ENCODE measurements around the gene MLH3. TPM values are rescaled to one million over a fixed set of nuclear protein-coding genes. Genes with fewer than 3 reads are reported as not detected.

The MLH3 gene
- total RNA-seq, 2 donors from 2014 or later: 16.1 to 19.1 TPM

DNA sequence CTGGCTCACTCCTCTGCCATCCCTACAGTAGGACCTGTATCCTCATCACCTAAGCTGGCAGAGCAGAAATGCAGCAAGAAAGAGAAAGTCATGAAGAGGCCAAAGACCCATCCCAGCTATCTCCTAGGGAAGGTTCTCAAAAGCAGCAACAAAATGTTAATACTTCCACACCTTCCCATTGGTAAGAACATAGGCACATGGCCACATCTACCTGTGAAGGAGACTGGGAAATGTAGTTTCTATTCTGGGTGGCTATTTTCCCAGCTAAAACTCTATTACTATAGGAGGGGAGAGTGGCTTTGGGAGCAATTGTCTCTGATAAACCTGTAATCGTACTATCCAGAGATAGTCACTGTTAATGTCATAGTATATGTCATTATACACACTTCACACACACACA, 62.3 kb downstream of the MLH3 start:
- Histone ChIP-seq H3K4me1 (no peaks in the 10 kb centered on the region), H3K9me3 (no peaks in the 10 kb centered on the region), H3K4me3 (no peak overlapping the region), H3K36me3 (no peaks in the 10 kb centered on the region), H3K27me3 (no peaks in the 10 kb centered on the region), H3K27ac (no peak overlapping the region)
- no peak for DNase-seq (ENCODE audit: low spot score)
- TF ChIP-seq CTCF (IDR thresholded peaks at IDR 0.05): no peak

DNA sequence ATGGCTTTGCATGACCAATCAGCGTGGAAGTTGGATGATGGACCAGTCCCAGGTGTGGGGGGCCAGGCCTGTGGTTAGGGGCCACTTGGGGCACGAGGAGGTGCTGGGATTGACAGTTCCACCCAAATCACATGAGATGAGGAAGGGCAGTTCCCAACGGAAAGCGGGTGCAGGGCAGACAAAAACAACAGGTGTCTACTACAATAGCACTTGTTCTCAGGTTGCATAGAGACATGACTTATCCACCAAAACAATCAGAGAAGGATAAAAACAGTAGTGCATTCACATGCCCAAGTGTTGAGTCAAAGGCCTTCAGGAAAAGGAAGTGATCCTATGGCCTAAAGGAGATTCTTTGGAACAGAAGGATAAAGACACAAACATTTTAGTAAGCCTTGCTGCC, 63.1 kb downstream of the MLH3 start:
- DNase-seq (ENCODE audit: low spot score): no peak
- no peaks in the 10 kb centered on the region for H3K27me3 ChIP-seq
- H3K9me3 ChIP-seq: no peaks in the 10 kb centered on the region
- H3K4me3 ChIP-seq: no peak overlapping the region
- TF ChIP-seq CTCF (IDR thresholded peaks at IDR 0.05): no peak
- H3K4me1 ChIP-seq: no peaks in the 10 kb centered on the region
- H3K36me3 ChIP-seq: no peaks in the 10 kb centered on the region
- no peak overlapping the region for H3K27ac ChIP-seq

GRCh38 chr14:74985806-74986205, 65.5 kb downstream of the MLH3 start:
- Histone ChIP-seq H3K27ac (no peak overlapping the region), H3K27me3 (no peaks in the 10 kb centered on the region), H3K4me3 (no peak overlapping the region), H3K9me3 (no peaks in the 10 kb centered on the region), H3K4me1 (peaks cover 0 to 9% of the 10 kb centered on the region in 2 donors), H3K36me3 (no peaks in the 10 kb centered on the region)
- DNase-seq (ENCODE audit: low spot score): no peak
- no peak for TF ChIP-seq CTCF (IDR thresholded peaks at IDR 0.05)

GRCh38 chr14:74985028-74985310, 66.3 kb downstream of the MLH3 start:
- no peak overlapping the region for H3K4me3 ChIP-seq
- DNase-seq (ENCODE audit: low spot score): no peak
- no peaks in the 10 kb centered on the region for H3K27me3 ChIP-seq
- no peak overlapping the region for H3K27ac ChIP-seq
- peaks cover 0 to 10% of the 10 kb centered on the region in 2 donors for H3K4me1 ChIP-seq
- no peaks in the 10 kb centered on the region for H3K9me3 ChIP-seq
- no peaks in the 10 kb centered on the region for H3K36me3 ChIP-seq
- no peak for TF ChIP-seq CTCF (IDR thresholded peaks at IDR 0.05)

DNA sequence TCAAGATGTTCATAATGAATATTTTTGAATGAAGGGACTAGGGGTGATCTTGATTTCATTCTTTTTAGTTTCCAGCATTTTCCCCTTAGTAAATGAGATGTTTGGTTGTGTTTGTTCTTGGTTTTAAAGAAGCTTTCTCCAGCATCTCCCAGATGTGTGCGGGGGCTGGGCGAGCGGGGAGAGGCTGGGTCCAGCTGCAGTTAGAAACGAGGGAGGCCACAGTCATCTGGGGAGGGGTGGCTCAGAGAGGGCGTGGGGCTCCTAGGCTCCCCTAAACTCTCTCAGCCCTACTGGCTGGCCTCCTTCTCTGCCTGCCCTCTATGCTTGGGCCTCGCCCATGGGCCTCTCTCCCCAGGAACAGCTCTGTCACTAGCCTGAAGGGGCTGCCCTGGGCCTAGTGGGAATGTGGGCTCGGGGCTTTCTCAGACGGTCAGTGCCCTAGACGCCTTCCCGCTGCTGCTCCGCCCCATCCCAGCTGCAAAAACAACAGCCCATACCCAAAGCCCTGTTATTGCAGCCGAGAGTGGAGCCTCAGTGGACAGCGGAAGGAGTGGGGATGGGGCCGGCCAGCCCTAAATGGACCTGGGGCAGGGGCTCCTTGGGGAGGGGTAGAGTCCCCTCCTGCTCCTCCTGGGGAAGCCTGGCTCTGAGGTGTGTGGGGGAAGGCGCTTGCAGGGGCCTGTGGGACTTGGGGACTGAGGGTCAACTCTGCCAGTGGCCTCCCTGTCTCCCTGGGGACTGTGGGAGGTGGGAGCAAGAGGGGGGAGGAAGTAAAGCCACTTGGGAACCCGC, 66.8 kb downstream of the MLH3 start:
- H3K27ac ChIP-seq: no peak overlapping the region
- H3K4me3 ChIP-seq: no peak overlapping the region
- H3K4me1 ChIP-seq: peaks cover 0 to 10% of the 10 kb centered on the region in 2 donors
- no peaks in the 10 kb centered on the region for H3K27me3 ChIP-seq
- no peaks in the 10 kb centered on the region for H3K36me3 ChIP-seq
- DNase-seq (ENCODE audit: low spot score): no peak
- no peaks in the 10 kb centered on the region for H3K9me3 ChIP-seq
- no peak for TF ChIP-seq CTCF (IDR thresholded peaks at IDR 0.05)

- TF ChIP-seq CTCF (IDR thresholded peaks at IDR 0.05): no peak
- Histone ChIP-seq H3K27me3 (no peaks in the 10 kb centered on the region), H3K4me1 (peaks cover 0 to 14% of the 10 kb centered on the region in 2 donors), H3K27ac (no peak overlapping the region), H3K9me3 (no peaks in the 10 kb centered on the region), H3K4me3 (no peak overlapping the region), H3K36me3 (no peaks in the 10 kb centered on the region)
- no peak for DNase-seq (ENCODE audit: low spot score)
Observed at GRCh38 chr14:74983343-74983742, 67.9 kb downstream of the MLH3 start.

Data from right atrium auricular region (tissue), 2 donors.